ENCODE results near the gene INPP5E. TPM values are rescaled to one million over a fixed set of nuclear protein-coding genes. Genes with fewer than 3 reads are reported as not detected.
A peak's percentile ranks its signal among the peaks of the same experiment; 100 is the strongest.

Gene INPP5E
- total and polyA plus RNA-seq, 4 experiments from 2014 or later, result 2.0 to 31.2 (median 17.1) TPM

- no peaks in the 10 kb centered on the region for H3K4me1 Mint-ChIP-seq
- CTCF ChIA-PET (ENCODE audit: partially characterized antibody), result no interaction called here
- no peak overlapping the region for H3K27ac Mint-ChIP-seq
- Histone ChIP-seq H3K4me3 (ENCODE audit: low read length in 2 of 2) (no peak overlapping the region), H3K27ac (ENCODE audit: low read depth, low read length) (no peak overlapping the region), H3K9me3 (ENCODE audit: control insufficient read depth in 1 of 2, low read length in 2 of 2) (no peaks in the 10 kb centered on the region), H3K36me3 (ENCODE audit: insufficient read depth, low read length) (peaks cover 89% of the 10 kb centered on the region), H3K27me3 (ENCODE audit: insufficient read depth, low read length) (no peaks in the 10 kb centered on the region), H3K4me1 (ENCODE audit: insufficient read depth, low read length) (no peaks in the 10 kb centered on the region)
- peaks cover 42 to 80% of the 10 kb centered on the region in 2 donors for H3K36me3 Mint-ChIP-seq
- POLR2A ChIA-PET (ENCODE audit: partially characterized antibody), result no interaction called here
- no peaks in the 10 kb centered on the region for H3K27me3 Mint-ChIP-seq
- H3K9me3 Mint-ChIP-seq, result peaks cover 0 to 2% (median 0%) of the 10 kb centered on the region in 8 donors
- no peak for DNase-seq
- intact Hi-C loops (cut with micrococcal nuclease), result no loop called here
- no peak overlapping the region for H3K4me3 Mint-ChIP-seq
Observed at GRCh38 chr9:136463578-136463977, 23.9 kb upstream of the INPP5E start.

GRCh38 chr9:136462664-136463063, 23.0 kb upstream of the INPP5E start:
- intact Hi-C loops (cut with micrococcal nuclease), result no loop called here
- CTCF ChIA-PET (ENCODE audit: partially characterized antibody), result interaction anchor here (0.7 kb wide), 1 partner anchor 23 kb away, joined by 3 read pairs; no protein-coding TSS in a partner anchor

GRCh38 chr9:136460772-136461325, 21.2 kb upstream of the INPP5E start:
- POLR2A ChIA-PET (ENCODE audit: partially characterized antibody), result no interaction called here
- intact Hi-C loops (cut with micrococcal nuclease), result no loop called here

More at GRCh38 chr9:136462664-136463063, 23.0 kb upstream of the INPP5E start:
- peaks cover 39 to 81% of the 10 kb centered on the region in 2 donors for H3K36me3 Mint-ChIP-seq
- H3K27ac Mint-ChIP-seq, result no peak overlapping the region
- DNase-seq, result peak in 1 of 5 donors; percentile 28
- no peaks in the 10 kb centered on the region for H3K27me3 ChIP-seq (ENCODE audit: insufficient read depth, low read length)
- no peak overlapping the region for H3K27ac ChIP-seq (ENCODE audit: low read depth, low read length)
- H3K4me1 ChIP-seq (ENCODE audit: insufficient read depth, low read length), result no peaks in the 10 kb centered on the region
- H3K27me3 Mint-ChIP-seq, result no peaks in the 10 kb centered on the region
- H3K36me3 ChIP-seq (ENCODE audit: insufficient read depth, low read length), result peaks cover 90% of the 10 kb centered on the region
- H3K4me1 Mint-ChIP-seq, result no peaks in the 10 kb centered on the region
- H3K9me3 Mint-ChIP-seq, result peaks cover 0 to 2% (median 0%) of the 10 kb centered on the region in 8 donors
- POLR2A ChIA-PET (ENCODE audit: partially characterized antibody), result no interaction called here
- no peaks in the 10 kb centered on the region for H3K9me3 ChIP-seq (ENCODE audit: control insufficient read depth in 1 of 2, low read length in 2 of 2)
- no peak overlapping the region for H3K4me3 ChIP-seq (ENCODE audit: low read length in 2 of 2)
- H3K4me3 Mint-ChIP-seq, result no peak overlapping the region

GRCh38 chr9:136459425-136459824, 19.8 kb upstream of the INPP5E start:
- peaks cover 0 to 1% (median 0%) of the 10 kb centered on the region in 4 donors for H3K4me1 Mint-ChIP-seq
- no peaks in the 10 kb centered on the region for H3K27me3 Mint-ChIP-seq
- H3K27ac Mint-ChIP-seq, result no peak overlapping the region
- H3K4me1 ChIP-seq (ENCODE audit: insufficient read depth, low read length), result no peaks in the 10 kb centered on the region
- H3K4me3 Mint-ChIP-seq, result no peak overlapping the region
- no peak overlapping the region for H3K4me3 ChIP-seq (ENCODE audit: low read length in 2 of 2)
- H3K36me3 Mint-ChIP-seq, result peaks cover 41 to 82% of the 10 kb centered on the region in 2 donors
- H3K27ac ChIP-seq (ENCODE audit: low read depth, low read length), result no peak overlapping the region
- ChIA-PET POLR2A (ENCODE audit: partially characterized antibody) (no interaction called here), CTCF (ENCODE audit: partially characterized antibody) (interaction anchor here (1.1 kb wide), 1 partner anchor 21 kb away, joined by 3 read pairs; no protein-coding TSS in a partner anchor)
- H3K36me3 ChIP-seq (ENCODE audit: insufficient read depth, low read length), result peaks cover 89% of the 10 kb centered on the region
- H3K27me3 ChIP-seq (ENCODE audit: insufficient read depth, low read length), result no peaks in the 10 kb centered on the region
- no peaks in the 10 kb centered on the region for H3K9me3 Mint-ChIP-seq
- DNase-seq, result peak in 1 of 5 donors; percentile 30
- H3K9me3 ChIP-seq (ENCODE audit: control insufficient read depth in 1 of 2, low read length in 2 of 2), result no peaks in the 10 kb centered on the region
- intact Hi-C loops (cut with micrococcal nuclease), result no loop called here

More at GRCh38 chr9:136460772-136461325, 21.2 kb upstream of the INPP5E start:
- Histone ChIP-seq H3K27ac (ENCODE audit: low read depth, low read length) (no peak overlapping the region), H3K9me3 (ENCODE audit: control insufficient read depth in 1 of 2, low read length in 2 of 2) (no peaks in the 10 kb centered on the region), H3K36me3 (ENCODE audit: insufficient read depth, low read length) (peaks cover 90% of the 10 kb centered on the region), H3K4me3 (ENCODE audit: low read length in 2 of 2) (no peak overlapping the region), H3K4me1 (ENCODE audit: insufficient read depth, low read length) (no peaks in the 10 kb centered on the region), H3K27me3 (ENCODE audit: insufficient read depth, low read length) (no peaks in the 10 kb centered on the region)
- Mint-ChIP-seq H3K27ac (no peak overlapping the region), H3K27me3 (no peaks in the 10 kb centered on the region), H3K4me3 (no peak overlapping the region), H3K9me3 (no peaks in the 10 kb centered on the region), H3K36me3 (peaks cover 39 to 84% of the 10 kb centered on the region in 2 donors), H3K4me1 (no peaks in the 10 kb centered on the region)
- CTCF ChIA-PET (ENCODE audit: partially characterized antibody), result interaction anchor here (1.1 kb wide), 1 partner anchor 171 kb away, joined by 3 read pairs; no protein-coding TSS in a partner anchor
- DNase-seq, result peak in 1 of 5 donors; percentile 17

GRCh38 chr9:136457326-136457725, 17.7 kb upstream of the INPP5E start:
- intact Hi-C loops (cut with micrococcal nuclease), result no loop called here
- Histone ChIP-seq H3K4me1 (ENCODE audit: insufficient read depth, low read length) (no peaks in the 10 kb centered on the region), H3K27ac (ENCODE audit: low read depth, low read length) (no peak overlapping the region), H3K4me3 (ENCODE audit: low read length in 2 of 2) (no peak overlapping the region), H3K36me3 (ENCODE audit: insufficient read depth, low read length) (peaks cover 83% of the 10 kb centered on the region), H3K9me3 (ENCODE audit: control insufficient read depth in 1 of 2, low read length in 2 of 2) (no peaks in the 10 kb centered on the region), H3K27me3 (ENCODE audit: insufficient read depth, low read length) (no peaks in the 10 kb centered on the region)
- CTCF ChIA-PET (ENCODE audit: partially characterized antibody), result interaction anchor here (1.6 kb wide), 1 partner anchor 12 kb away, joined by 3 read pairs; no protein-coding TSS in a partner anchor
- POLR2A ChIA-PET (ENCODE audit: partially characterized antibody), result interaction anchor here (0.6 kb wide), 1 partner anchor 12 kb away, joined by 3 read pairs; no protein-coding TSS in a partner anchor
- H3K27ac Mint-ChIP-seq, result peak overlapping the region in 1 of 7 donors; percentile 41
- no peaks in the 10 kb centered on the region for H3K9me3 Mint-ChIP-seq
- no peaks in the 10 kb centered on the region for H3K27me3 Mint-ChIP-seq
- H3K4me1 Mint-ChIP-seq, result peaks cover 0 to 3% (median under 1%) of the 10 kb centered on the region in 4 donors
- H3K36me3 Mint-ChIP-seq, result peaks cover 43 to 77% of the 10 kb centered on the region in 2 donors
- no peak overlapping the region for H3K4me3 Mint-ChIP-seq
- peak in 1 of 5 donors; percentile 11 for DNase-seq

GRCh38 chr9:136456258-136456657, 16.6 kb upstream of the INPP5E start:
- no peaks in the 10 kb centered on the region for H3K27me3 ChIP-seq (ENCODE audit: insufficient read depth, low read length)
- intact Hi-C loops (cut with micrococcal nuclease), result no loop called here
- H3K9me3 ChIP-seq (ENCODE audit: control insufficient read depth in 1 of 2, low read length in 2 of 2), result no peaks in the 10 kb centered on the region
- no peak overlapping the region for H3K4me3 ChIP-seq (ENCODE audit: low read length in 2 of 2)
- no peak overlapping the region for H3K27ac ChIP-seq (ENCODE audit: low read depth, low read length)
- Mint-ChIP-seq H3K27ac (no peak overlapping the region), H3K36me3 (peaks cover 39 to 76% of the 10 kb centered on the region in 2 donors), H3K9me3 (no peaks in the 10 kb centered on the region), H3K27me3 (no peaks in the 10 kb centered on the region), H3K4me3 (no peak overlapping the region), H3K4me1 (peaks cover 0 to 3% (median under 1%) of the 10 kb centered on the region in 4 donors)
- ChIA-PET CTCF (ENCODE audit: partially characterized antibody) (interaction anchor here (0.9 kb wide), 1 partner anchor 175 kb away, joined by 3 read pairs; no protein-coding TSS in a partner anchor), POLR2A (ENCODE audit: partially characterized antibody) (interaction anchor here (0.8 kb wide), 1 partner anchor 14 kb away, joined by 3 read pairs; no protein-coding TSS in a partner anchor)
- H3K4me1 ChIP-seq (ENCODE audit: insufficient read depth, low read length), result no peaks in the 10 kb centered on the region
- H3K36me3 ChIP-seq (ENCODE audit: insufficient read depth, low read length), result peaks cover 83% of the 10 kb centered on the region
- peak in 1 of 5 donors; percentile 9 for DNase-seq

GRCh38 chr9:136455043-136456002, 15.7 kb upstream of the INPP5E start:
- CTCF ChIA-PET (ENCODE audit: partially characterized antibody), result interaction anchor here (0.9 kb wide), 1 partner anchor 176 kb away, joined by 3 read pairs; no protein-coding TSS in a partner anchor

More at GRCh38 chr9:136455043-136456002, 15.7 kb upstream of the INPP5E start:
- Mint-ChIP-seq H3K4me1 (peaks cover 0 to 3% (median under 1%) of the 10 kb centered on the region in 4 donors), H3K9me3 (peaks cover 0 to under 1% (median 0%) of the 10 kb centered on the region in 8 donors), H3K27ac (no peak overlapping the region), H3K36me3 (peaks cover 41 to 78% of the 10 kb centered on the region in 2 donors), H3K4me3 (no peak overlapping the region), H3K27me3 (no peaks in the 10 kb centered on the region)
- Histone ChIP-seq H3K4me1 (ENCODE audit: insufficient read depth, low read length) (no peaks in the 10 kb centered on the region), H3K27me3 (ENCODE audit: insufficient read depth, low read length) (no peaks in the 10 kb centered on the region), H3K9me3 (ENCODE audit: control insufficient read depth in 1 of 2, low read length in 2 of 2) (no peaks in the 10 kb centered on the region), H3K4me3 (ENCODE audit: low read length in 2 of 2) (no peak overlapping the region), H3K36me3 (ENCODE audit: insufficient read depth, low read length) (peaks cover 84% of the 10 kb centered on the region), H3K27ac (ENCODE audit: low read depth, low read length) (no peak overlapping the region)
- POLR2A ChIA-PET (ENCODE audit: partially characterized antibody), result no interaction called here
- intact Hi-C loops (cut with micrococcal nuclease), result no loop called here
- DNase-seq, result peak in 1 of 5 donors; percentile 31

All from CD4-positive, alpha-beta memory T cell (primary cell).